Dedifferentiated amniotic fluid mesenchymal stem cell (primary cell): ENCODE measurements around the gene FANCF.
A peak's percentile ranks its signal among the peaks of the same experiment; 100 is the strongest.
"Not testable (repeated sequence)": the region's sequence is repeated elsewhere in the genome, so short reads cannot be mapped to it uniquely, and the experiment has no call there.

Experiments used
- DNase-seq: peaks from one replicate; pipeline ENCODE4 v3.0.0-alpha.2; 2016; ENCODE audit errors: extremely low spot score

The FANCF gene, protein sequence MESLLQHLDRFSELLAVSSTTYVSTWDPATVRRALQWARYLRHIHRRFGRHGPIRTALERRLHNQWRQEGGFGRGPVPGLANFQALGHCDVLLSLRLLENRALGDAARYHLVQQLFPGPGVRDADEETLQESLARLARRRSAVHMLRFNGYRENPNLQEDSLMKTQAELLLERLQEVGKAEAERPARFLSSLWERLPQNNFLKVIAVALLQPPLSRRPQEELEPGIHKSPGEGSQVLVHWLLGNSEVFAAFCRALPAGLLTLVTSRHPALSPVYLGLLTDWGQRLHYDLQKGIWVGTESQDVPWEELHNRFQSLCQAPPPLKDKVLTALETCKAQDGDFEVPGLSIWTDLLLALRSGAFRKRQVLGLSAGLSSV

DNA sequence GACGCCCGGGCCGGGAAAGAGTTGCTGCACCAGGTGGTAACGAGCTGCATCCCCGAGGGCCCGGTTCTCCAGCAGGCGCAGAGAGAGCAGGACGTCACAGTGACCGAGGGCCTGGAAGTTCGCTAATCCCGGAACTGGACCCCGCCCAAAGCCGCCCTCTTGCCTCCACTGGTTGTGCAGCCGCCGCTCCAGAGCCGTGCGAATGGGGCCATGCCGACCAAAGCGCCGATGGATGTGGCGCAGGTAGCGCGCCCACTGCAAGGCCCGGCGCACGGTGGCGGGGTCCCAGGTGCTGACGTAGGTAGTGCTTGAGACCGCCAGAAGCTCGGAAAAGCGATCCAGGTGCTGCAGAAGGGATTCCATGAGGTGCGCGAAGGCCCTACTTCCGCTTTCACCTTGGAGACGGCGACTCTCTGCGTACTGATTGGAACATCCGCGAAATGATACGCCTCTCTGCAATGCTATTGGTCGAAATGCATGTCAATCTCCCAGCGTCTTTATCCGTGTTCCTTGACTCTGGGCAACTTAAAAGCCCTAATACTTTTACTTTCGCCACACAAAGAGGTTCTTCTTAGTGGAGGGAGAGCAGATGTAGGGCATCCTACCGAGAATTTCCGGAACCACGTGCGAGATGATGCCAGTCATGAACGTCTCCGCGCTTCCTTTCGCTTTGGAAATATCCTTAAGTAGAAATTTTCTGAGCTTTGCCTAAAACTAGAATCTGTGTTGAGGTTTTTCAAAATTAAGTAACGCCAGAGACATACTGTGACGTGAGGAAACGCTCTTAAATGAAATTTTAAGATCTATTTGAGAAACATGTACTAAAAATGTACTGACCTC is at the start of gene FANCF:
FANCF (minus strand) TSS at position 376 of the 840 bp plus-strand sequence; CDS start at position 363, 13 bp downstream.
- peak; percentile 98 for DNase-seq

DNA sequence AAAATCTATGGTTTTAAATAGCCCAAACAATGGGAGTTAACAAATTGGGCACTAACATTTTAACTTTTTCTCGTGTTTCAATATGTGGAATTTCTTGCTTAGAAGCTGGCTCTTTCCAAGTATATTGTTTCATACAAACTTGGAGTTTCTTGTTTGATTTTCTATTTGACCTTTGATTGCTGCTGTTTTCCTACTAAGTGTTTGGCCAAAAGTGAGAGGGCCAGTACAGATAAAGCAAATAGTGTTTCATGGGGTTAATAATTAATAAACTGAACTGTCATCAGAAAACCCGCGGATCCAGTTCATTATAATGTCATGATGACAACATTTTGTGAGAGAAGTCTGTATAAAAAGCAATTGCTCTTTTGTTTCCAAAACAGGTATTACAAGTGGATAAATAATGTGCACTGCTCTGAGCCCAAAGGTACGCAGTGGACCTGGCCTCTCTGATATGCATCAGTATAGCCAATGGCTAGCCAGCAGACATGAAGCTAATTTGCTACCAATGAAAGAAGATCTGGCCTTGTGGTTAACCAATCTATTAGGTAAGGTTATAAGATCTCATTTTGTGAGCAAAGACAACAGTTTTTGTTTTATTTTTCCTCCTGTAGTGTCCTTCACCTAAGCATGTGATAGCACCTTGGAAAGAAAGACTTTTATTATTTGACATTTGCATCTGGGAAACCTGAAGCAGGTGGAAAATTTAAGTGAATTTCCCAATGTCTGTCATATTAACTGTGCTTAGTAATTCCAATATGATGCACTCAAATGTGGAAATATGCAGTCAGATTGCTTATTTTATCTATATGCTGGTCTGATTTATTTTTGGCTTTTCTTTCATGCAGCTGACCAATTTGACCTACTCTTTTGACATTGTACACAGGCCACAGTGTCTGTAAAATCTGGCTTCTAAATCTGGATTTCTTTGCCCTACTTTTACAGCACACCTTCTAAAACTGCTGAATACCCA is 49.1 kb upstream of the FANCF start:
- DNase-seq: no peak

DNA sequence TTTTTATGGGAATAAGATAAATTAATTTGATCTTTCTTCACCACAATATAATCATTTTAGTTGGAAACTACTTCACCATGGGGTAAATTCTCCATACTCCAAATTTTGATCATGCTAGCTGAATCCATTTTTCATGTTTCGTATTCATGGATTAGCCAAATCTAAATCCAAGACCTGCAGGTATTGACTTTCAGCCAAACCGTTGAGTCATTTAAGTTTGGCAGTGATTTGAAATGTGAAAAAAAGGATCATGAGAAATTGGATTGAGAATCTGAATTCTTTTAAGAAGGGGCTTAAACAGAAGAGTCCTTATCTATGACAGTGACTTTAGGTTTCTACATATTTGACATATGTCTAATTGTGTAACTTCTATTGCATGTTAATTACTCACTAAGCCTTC is 46.1 kb upstream of the FANCF start:
- DNase-seq: no peak

DNA sequence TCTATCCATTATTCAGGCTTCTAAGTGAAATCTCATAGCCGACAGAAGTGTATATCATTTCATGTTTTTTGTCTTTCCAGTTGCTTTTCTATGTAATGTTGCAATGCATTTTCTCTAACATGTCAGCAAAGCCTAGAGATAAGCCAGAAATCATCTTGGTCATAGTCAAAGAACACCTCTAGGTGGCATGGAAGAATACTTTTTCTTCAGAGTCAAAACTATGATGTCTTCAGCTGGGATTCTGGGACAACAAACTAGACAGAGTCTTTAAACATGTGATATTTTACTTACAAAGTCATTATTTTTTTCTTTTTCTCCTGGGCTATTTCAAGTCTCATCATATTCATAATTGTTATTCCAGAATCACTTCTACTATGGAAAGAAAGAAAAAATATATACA is 45.2 kb upstream of the FANCF start:
- DNase-seq: no peak

DNA sequence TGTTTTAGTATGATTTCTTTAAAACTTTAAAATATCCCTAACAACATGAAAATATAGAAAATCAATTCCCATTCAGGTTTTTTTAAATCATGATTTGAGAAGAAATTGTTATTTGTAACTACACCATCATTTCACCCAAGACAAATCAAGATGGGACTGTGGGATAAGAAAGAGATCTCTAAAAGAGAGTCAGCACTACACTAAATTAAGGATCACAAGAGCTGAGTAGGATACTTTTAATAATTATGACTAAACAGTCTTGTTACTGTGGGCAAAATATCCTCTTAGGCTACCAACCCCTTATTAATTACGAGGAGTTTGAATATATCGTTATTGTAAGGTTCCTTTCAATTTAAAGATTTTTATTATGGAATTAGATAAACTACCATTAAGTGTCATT is 43.7 kb upstream of the FANCF start:
- no peak for DNase-seq

DNA sequence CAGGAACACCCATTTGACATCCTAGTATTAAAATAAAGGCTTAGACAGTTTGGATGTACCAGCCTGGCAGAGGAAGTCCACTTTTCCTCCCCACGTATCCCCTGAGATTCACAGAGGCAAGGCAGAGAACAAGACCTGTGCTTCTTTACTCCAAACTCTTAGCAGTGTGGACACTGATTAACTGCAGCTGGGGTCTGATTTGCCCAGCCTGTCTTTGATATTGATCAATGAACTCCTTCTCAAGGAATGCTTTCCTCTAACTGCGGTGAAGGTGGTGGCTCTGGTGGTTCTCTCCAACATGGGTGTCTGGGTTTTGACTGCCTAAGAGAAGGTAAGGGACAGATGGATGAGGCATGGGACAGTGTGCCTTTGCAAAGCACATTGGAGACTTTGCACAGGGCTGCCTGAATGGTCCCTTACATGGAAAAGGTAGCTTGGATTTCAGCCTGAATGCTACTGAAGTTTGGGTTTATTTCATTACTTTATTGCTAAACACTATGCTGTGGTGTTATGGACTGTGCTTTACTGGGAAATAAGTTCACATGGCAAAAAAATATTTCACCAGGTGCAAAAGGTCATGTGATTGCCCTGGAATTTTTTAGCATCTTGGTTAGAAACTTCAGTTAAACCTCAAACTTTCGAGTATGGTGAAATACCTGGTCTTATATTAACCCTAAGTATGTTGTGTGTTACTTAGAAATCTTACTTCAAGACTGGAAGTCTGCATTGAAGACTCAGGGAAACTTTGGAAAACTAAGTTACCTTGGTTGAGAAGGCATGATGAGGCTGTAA is 42.6 kb upstream of the FANCF start:
- DNase-seq: no peak

DNA sequence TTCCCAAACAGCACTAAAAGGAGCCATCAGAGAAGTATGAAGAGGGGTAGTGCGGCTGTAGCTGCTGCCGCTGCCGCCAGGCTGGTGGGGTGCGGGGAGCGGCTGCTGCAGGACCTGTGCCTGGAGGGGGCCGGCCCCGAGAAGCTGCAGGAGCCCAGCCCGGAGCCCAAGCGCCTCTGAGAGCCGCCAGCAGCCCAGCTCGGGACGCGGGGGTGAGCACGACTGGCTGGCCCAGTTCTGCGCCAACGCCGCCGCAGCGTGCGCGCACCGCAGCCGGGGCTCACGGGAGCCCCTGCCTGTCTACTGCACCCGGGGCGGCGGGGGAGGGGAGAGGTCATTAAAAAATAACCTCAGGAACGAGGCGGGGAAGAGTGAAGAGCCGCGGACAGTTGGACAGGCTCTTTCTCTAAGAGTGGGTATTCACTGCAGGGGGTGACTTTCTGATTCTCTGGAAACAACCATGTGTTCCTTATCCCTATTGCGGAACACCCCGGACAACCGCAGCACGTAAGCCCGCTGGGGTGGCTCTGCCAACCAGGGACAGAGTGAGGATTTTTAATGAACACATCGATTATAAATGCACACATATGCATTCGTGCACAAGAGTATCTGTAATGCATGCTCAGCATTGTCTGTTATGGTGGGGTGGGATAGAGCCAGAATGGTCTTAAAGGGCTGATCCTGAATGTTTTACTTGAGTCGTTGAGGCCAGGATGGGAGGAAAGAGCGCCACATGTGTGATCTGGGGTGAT is 41.2 kb upstream of the FANCF start:
- no peak for DNase-seq

DNA sequence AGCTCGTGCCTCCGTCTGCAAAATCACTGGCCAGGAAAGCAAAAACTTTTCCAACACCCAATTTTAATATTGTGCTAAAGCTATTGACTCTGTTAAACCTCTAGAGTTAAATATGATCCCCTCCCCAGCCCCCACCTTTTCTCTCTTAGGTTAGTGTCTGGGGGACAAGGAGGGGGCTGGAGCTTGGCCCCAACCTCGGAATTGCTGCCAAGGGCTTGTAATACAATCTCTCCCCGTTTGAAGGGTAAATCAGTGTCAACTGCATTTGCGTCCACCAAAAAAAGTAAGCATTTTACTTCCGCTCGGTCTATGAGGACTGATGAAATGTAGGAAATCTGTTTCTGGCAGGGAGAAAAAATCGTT is 40.7 kb upstream of the FANCF start, which contains the start of gene GAS2:
GAS2 (plus strand) TSS at position 287 of the 363 bp plus-strand sequence. CDS start 8,259 bp downstream, outside the sequence.
- DNase-seq: no peak

DNA sequence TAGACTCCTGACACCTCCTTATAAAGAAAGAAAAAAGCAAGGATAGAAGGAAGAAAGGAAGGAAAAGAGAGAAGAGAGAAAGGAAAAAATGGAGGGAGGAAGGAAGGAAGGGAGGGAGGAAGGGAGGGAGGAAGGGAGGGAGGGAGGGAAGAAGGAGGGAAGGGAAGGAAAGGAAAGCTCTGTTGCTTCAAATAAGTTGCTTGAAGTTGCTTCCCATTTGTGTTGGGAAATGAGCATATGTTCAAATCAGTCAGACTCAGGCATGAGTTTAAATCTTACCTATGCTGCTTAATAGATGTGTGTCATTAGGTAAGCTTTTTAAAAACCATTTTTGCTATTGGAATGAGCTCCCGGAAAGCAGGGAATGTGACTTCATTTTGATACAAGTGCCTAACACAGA is 34.2 kb upstream of the FANCF start:
- no peak for DNase-seq

DNA sequence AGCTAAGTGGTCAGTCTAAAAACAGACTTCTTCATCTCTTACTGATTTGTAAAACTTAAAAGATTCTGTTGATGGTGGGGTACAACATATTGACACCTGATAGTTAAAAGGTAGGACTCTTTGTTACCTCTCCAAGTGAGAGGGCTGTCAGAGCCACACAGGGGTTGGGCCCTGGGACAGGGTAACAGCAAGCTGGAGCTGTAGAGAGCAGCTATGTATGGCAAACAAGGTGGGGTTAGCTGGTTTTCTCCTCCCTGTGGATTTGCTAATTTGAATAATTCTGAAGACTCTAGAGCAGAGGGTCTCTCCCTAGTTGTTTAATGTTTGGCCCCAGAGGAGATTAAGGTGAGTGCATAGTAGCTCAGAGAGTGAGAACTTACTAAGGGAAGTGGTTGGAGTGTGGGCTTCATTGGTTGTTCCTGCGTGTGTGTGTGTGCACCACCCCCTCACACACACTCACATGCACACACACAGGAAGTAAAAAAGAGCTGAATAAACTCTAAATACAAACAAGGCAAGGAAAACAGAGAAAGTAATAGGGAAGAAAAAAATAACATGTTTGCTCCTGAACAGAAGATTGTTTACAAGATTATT is 31.6 kb upstream of the FANCF start:
- DNase-seq: no peak

DNA sequence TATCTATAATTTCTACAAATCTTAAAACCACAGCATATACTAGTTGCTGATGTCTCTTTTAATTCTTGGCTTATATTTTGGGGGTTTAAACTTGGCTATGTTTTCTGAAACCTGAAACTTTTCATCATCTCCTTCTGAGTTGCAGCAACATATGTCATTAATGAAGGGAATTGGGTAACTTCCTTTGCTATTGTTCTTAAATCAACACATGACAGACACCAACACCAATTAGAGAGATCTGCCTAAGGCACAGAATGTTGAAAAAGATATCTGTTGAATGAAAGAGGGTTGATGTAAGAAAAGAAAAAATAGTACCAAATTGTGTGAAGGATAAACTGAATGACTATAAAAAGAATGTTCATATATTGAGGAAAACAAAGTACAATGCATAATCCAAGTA is 30.5 kb upstream of the FANCF start:
- no peak for DNase-seq

DNA sequence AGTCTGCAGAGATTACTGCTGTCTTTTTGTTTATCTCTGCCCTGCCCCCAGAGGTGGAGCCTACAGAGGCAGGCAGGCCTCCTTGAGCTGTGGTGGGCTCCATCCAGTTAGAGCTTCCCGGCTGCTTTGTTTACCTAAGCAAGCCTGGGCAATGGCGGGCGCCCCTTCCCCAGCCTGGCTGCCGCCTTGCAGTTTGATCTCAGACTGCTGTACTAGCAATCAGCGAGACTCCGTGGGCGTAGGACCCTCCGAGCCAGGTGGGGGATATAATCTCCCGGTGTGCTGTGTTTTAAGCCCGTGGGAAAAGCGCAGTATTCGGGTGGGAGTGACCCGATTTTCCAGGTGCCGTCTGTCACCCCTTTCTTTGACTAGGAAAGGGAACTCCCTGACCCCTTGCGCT is 26.7 kb upstream of the FANCF start:
- DNase-seq: not testable (repeated sequence)

DNA sequence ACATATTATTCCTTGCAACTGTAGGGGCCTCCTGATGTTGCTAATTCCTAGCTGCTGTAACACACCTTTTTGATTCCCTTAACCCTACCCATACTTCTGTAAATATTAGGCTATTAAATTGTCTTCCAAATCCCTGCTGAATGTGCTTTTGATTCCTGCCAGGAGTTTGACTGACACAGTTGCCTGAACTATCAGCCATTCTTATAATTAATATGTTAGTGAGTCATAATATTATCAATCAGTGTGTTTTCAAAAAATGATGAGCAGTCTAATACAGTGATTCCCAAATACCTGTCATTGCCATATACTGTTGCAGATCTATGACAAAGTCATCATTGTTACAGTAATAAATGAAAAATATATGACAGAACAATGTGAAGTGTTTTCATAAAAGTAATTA is 15.9 kb upstream of the FANCF start:
- DNase-seq: no peak

DNA sequence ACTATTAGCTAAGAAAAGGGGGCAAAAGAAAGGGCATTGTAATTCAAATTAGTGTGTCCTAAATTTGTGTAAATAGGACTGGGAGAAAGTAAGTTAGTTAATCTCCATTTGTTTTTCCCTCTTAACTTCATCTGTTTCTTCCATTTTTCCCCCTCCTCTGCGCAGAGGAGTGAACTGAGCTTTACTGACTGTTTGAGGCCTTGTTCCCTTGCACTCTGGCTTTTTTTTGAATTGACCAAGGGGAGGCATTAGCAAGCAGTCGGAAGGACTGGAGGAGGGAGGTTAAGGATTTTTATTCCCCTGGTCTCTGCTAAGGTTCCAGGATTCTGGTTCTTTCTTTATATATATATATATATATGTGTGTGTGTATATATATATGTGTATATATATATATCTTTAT is 15.2 kb upstream of the FANCF start:
- no peak for DNase-seq

DNA sequence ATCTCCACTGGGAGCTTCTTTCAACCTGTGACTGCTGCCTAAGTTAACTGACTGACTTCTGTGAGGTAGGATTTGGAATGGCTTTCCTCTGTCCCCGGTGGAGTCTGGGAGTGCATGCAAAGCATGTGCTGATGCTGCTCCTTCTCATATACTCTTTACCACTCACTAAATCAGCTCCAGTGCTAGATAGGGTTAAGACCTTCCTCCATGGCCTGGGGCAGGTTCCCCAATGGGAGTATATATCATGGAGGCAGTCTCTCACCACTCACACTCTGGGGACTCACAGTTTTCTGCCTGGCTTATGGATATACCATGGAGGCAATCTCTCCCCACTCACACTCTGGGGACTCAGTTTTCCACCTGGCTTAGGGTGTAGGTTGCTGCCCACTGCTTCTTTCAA is 10.1 kb upstream of the FANCF start:
- DNase-seq: no peak

DNA sequence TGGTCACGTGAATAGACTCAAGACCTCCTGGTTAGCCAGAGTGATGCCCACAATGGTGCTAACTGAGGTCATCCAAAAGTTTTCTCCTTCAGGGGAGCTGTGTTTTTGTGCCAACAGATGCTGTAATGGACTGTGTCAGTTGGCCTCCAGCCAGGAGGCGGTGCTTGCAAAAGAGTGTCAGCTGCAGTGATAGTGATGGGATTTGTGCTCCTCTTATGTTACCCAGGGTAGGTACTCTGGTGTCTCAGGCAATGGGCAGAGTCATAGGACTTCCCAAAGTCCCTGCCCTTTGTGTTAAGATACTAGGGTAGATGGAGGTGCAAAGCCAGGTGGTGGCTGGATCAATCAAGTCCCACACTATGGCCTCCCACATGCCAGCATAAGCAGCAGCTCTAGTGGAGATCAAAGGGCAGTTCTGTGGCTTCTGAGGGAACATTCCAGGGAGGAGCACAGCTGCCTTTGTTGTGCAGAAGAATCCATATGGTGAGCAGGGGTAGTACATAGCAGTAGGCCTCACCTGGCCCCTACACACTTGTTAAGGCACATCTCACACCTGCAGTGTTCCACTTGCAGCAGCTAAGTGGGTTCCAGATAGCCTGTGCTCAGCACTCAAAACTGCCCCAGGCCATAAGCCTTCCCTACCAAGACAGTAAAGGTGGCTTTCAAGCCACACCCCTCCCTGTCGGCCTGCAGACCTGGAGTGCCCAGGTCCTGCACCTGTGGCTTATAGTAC is 9.4 kb upstream of the FANCF start:
- DNase-seq: no peak

DNA sequence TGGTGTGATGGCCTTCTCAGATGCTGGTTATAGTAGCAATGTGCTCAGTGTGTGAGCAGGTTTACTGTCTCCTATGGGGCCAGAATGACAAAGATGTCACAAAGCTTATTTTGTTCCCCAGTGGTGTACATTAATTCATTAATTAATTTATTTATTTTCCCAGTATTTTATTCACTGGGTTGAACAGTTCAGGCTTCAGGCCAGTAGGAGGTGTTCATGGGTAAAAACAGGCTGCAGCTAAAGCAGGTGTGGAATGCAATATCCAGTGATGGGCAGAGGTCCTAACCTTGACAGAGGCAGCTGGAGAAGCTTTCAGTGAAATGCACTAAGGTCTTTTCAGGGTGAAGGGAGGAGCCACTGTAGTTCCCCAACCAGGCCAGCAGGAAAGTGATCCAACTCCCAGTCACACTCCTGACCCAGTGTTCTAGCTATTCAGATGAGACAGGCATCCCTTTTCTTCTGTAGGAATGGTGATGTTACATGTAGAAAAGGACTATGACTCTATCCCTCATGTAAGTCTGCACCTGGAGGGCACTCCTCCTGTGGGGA is 7.8 kb upstream of the FANCF start:
- no peak for DNase-seq

DNA sequence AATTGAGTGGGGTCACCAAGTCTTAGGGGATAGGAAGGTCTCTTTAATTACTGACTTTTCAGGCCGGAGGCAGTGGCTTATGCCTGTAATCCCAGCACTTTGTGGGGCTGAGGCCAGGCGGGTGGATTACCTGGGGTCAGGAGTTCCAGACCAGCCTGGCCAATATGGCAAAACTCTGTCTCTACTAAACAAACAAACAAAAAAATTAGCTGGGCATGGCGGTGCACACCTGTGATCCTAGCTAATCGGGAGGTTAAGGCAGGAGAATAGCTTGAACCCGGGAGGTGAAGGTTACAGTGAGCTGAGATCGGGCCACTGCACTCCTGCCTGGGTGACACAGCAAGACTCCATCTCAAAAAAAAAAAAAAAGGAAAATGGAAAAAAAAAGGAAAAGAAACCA is 1.8 kb upstream of the FANCF start:
- no peak for DNase-seq
